GM15510 (cell line): ENCODE results near the gene QSER1.

Experiments used
- POLR2A ChIP-seq: IDR thresholded peaks from 3 replicates; pipeline ENCODE4 v1.6.1; 2011; ENCODE audit warnings: borderline replicate concordance; ENCODE audit not compliant: insufficient read length; ENCODE audit errors: extremely low read depth

QSER1 gene

DNA sequence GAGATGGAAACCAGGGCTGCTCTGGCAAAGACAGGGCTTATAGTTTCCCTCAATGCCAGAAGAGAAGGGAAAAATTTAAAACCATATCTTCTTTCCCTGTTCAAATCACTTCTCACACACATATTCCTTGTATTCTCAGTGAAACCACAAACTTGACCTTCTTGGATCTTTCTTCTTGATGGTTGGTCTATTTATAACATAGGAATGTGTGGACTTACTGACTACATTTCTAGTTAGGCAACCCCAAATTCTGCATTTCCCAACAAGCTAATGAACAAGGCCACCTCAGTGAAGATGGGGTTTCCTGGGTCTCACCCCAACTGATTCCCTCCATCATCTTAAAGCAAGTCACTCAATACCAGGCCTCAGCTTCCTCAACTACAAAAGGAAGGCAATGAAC, 3.8 kb upstream of the QSER1 start:
- no peak for TF ChIP-seq POLR2A

DNA sequence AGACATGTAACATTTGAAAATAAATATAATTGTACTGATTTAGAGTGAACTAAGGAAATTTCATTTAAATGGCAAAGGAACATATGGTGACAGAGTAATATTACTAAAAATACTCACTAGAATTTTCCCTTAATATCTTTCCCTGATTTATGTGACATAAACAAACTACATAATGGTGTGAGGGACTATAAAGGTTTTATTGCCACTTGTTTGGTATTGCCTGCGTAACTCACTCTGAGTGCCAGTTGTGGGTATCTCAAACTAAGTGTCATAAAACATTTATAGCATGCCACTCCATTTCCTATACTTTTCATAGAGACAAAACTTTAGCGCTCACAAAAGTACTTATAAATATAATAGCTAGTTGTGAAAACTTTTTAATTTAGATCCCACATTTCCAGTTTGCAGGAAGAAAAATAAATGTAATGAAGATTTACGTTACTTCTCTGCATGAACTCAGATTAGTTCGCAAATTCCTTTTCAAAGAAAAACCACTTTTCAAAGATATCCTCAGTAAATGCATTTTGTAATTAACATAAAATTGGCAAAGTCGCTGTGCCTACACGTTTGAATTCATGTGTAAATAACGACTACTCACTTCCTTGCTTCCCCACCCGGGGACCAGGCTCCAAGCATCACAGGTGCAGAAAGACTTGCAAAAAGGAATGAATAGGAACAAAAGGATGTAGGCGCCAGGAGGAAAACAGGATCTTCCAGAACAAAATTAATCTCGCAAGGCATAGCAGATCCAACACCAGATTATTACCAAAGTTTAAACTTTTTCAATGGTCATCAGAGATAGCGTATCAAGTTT, 1.6 kb upstream of the QSER1 start:
- TF ChIP-seq POLR2A: no peak

DNA sequence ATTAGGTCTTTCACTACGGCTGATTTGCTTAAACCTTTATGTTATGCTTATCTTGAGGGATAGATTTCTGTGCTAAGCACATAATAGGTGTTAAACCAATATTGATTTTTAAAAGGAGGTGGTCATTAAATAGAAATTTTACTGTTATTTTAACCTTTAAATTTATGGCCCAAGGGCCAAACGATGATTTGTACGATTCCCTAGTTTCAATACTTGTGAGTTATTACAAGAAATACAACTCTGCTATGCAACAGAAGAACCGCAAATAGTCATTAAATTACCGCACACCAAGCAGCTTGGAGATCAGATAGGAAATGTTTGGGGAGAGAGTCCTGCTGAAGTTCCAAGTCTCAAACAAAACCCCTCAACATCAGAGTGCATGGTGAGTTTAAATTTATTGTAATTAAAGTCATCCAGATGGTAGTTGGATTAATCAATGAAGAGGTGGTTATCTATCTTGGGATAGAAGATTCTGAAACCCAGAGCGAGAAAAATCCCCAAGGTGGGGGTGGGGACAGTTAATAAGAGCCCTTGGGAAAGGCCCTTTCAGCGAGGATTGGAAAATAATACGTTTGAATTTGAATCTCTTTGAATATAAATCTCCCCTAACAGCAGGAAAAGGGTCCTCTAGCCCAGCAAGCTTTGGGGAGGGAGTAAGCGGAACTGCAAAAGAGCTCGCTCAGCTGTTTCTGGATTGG, 805 bp upstream of the QSER1 start:
- no peak for TF ChIP-seq POLR2A

DNA sequence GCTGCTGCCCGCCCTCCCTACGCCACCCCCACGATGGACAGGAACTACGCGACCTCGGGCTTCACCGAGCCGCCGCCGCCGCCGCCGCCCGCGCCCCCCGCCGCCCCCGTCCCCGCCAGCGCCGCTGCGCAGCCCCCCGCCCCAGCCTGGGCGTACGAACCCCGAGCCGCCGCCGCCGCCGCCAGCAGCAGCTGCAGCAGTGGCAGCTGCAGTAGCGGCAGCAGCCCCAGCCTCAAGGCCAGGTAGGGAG, 407 bp downstream of the QSER1 start:
- no peak for TF ChIP-seq POLR2A

DNA sequence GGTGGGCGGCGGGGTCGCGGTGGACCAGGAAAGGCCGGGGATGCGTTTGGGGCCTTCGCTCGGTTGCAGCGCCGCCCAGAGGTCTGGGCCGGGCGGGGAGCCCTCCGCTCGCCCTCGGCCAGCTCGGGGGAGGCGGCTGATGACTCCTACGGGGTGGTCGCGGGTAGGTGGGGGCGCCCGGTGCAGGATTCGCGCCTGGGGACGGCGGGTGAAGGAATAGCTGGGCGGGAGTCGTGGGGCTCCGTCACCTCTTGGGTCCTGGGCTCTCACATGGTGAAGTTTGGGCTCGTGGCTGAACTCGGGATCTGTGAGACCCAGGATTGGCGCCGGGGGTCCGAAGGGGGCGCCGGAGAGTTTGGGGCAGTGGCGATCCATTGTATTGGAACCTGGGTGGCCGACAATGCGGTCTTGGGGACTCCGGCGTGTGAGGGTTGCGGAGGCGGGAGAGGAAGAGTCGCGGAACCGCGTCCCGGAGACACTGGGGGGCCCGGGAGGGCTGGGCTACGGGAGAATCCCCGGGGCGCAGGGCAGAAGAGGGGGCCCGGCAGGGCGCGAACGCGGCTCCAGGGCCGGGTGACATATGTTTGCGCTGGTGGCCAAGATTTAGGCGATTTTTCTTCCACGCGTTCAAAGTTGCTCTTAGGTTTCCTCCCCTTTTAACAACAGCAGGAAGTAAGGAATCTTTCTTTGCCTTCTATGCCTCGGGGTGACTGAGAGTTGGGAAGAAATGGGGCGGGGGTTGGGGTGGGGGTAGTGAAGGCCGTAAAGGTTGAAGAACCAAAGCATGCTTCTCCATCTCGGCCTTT, 935 bp downstream of the QSER1 start:
- TF ChIP-seq POLR2A: no peak

DNA sequence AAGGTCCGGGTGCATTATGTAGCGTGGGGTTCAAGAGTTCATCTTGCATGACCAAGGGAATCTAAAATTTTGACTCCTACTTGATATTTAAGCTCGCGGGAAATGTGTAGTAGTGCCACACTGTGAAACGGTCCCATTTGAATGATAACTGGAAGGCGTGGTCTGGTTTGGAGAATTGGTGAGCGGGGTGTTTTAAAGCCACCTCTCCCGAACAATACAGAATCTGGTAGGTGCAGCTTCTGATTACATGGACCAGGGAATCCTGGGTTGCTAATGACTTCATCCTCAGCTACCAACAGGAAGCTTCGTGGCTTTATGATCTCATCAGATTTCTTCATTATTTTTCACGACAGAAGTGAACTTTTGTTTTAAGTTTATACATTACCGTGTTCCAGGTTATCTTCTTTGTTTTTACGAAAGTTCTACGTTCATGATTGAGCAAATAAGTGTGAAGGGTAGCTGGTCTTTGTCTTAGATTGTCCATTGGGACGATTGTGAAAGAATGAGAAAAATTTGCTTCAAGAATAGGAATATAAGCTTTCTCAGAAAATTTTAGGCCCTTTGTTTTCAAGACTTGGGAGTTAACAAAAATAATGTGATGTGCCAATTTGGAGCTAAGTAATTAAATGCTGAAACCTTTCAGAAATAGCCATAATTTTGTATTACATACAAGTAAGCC, 1.7 kb downstream of the QSER1 start:
- no peak for TF ChIP-seq POLR2A

DNA sequence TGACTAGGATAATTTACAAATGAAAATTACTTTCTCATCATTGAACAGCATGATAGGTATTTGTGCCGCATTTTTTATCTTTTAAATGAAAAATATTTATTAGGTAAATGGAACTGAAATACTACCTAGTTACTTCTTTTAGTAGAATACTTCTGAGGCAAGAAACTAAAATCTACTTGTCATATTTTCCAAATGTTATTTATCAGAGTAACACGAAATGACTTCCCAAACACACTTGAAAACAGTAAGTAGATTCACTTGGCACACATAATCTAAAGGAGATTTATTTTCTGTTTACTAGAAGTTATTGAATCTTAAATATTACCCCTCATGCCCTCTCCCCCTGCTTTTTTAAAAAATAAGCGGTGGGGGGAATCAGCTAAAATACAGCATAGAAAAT, 2.3 kb downstream of the QSER1 start:
- TF ChIP-seq POLR2A: no peak

DNA sequence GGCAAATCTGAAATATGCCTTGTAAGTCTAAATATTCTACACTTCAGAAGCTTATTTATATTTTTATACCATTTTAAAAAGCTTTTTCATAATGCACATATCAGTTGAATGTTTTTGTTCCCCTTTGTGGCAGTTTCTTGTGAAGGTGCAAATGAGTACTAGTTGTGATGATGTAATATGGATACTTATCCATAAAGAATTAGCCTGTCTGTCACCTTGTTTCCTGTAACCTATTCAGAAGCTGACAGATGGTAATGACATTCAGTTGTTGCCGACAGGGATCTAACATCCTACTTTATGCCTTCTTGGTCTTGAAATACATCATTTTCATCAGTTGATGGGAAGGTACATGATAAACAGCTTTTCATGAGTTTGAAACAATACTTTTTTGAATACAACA, 2.9 kb downstream of the QSER1 start:
- TF ChIP-seq POLR2A: no peak

DNA sequence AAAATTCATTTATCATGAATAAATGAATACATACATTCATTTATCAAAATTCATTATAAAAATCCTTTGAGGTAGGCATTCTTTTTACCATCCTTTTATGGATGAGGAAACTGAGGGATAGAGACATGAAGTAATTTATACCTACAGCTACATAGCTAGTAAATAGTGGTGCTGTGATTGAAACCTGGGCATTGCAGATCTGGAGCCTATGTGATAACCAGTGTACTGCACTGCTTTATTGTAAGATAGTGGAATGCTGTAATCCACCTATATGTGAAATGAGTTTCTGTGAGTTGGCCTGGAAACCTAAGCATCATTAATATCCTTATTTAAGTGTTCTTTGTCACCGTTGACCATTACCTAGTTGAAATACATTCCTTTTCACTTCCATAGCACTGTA, 4.5 kb downstream of the QSER1 start:
- TF ChIP-seq POLR2A: no peak

DNA sequence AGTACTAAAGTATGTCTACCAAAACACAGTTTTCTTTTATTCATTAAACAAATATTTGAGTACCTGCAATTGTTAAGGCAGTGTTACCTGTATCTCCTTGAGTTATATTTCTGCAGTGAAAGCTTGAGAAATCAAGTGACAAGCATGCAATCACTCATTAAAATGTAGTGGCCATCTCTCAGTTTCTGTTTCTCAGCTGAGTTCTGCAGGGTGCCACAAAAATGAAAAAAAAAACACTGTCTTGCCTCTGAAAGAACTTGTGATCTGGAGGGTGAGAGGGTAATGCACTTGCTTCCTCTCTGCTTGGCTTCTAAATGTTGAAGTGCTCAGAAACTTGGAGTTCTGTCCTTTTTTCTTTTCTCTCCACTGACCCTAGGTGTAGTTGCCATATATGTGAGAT, 6.8 kb downstream of the QSER1 start:
- no peak for TF ChIP-seq POLR2A

DNA sequence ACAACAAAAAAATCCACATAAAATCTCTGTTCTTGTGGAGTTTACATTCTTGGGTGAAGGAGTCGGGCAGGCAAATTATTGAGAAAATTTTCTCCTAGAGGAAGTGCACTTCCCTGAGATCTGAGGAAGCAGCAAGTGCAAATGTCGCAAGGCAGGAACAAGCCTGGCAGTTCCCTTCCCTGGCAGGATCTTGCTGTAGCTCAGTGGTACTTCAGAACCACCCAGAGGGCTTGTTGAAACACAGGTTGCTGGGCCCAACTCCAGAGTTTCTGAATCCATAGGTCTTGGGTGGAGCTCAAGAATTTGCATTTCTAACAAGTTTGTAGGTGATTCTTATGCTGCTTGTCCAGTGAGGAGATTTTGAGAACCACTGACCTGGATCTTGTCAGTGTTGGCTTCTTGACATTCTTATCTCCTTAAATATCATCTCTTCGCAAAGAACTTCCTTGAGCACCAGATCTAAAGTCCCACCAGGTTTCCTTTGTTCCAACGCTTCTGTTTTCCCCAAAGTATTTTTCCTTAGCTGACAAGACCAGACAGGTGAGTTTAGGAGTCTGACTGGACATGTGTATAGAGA, 9.6 kb downstream of the QSER1 start:
- TF ChIP-seq POLR2A: no peak

DNA sequence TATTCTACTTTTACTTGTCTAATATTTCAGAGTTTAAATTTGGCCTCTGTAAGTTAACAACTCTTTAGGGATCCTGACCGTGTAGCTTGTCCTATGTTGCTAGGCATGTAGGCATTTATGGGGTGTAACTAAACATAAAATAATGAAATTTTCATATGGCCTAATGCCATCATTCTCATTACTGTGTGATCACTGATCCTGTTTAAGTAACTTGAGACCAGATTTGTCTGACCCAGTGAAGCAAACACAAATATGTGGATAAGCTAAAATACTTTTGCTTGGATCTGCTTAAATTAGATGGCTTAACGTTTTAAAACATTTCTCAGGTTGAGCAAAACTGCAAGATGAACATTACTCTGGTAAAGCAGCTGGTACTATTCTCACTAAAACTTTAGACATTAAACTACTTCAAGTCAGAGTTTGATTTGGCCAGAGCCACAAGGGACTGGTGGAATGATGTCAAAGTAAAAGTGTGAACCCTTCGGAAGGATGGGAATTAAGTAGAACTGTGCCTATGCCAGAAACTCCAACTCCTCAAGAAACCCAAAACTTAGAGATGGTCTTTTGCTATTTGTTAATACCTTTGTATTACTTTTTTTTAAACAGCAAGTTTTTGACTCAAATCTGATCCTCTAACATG, 12.5 kb downstream of the QSER1 start:
- no peak for TF ChIP-seq POLR2A

DNA sequence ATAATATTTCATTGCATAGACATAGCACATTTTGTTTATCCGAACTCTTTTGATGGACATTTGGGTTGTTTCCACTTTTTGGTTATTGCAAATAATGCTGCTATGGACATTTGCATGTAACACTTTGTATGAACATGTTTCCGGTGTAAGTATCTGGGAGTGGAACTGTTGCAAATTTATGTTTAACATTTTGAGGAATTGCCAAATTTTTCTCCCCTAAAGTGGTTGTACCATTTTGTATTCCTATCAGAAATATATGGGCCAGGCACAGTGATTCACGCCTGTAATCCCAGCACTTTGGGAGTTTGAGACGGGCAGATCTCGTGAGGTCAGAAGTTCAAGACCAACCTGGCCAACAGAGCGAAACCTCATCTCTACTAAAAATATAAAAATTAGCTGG, 16.0 kb downstream of the QSER1 start:
- TF ChIP-seq POLR2A: no peak

DNA sequence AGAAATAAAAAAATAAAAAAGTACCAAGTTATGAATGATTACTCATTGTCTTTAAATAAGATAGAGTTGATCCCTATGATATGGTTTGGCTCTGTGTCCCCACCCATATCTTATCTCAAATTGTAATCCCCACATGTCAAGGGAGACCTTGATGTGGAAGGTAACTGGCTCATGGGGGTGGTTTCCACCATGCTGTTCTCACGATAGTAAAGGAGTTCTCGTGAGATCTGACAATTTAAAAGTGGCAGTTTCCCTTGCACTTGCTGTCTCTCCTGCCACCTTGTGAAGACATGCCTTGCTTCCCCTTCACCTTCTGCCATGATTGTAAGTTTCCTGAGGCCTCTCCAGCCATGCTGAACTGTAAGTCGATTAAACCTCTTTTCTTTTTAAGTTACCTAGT, 18.8 kb downstream of the QSER1 start:
- TF ChIP-seq POLR2A: no peak
